Panc1 (cell line): ENCODE measurements around the gene ZNF593OS. TPM values are rescaled to one million over a fixed set of nuclear protein-coding genes. Genes with fewer than 3 reads are reported as not detected.
A peak's percentile ranks its signal among the peaks of the same experiment; 100 is the strongest.

Source experiments
- ATAC-seq: fragments of 200-7000 bp; cut with Tn5 transposase; 2 replicates; pipeline ENCODE4 v1.9.1; 2020; ENCODE audit warnings: mild to moderate bottlenecking, moderate library complexity
- BruUV-seq: library from RNA; stranded (reverse); fragments of 400-500 nt; replicated peaks from 2 replicates; lab custom pipeline; 2021; lab: Mats Ljungman, UMichigan
- CTCF ChIA-PET: fragments of 300-600 bp; sonication (Branson Sonifier 250); formaldehyde crosslinking; loops from one replicate; lab custom pipeline; 2022; ENCODE audit warnings: antibody characterized with exemption; lab: Charles Lee
- POLR2A ChIA-PET: fragments of 300-600 bp; sonication (Branson Sonifier 250); formaldehyde crosslinking; loops from one replicate; lab custom pipeline; 2022; ENCODE audit warnings: antibody characterized with exemption; lab: Charles Lee
- DNase-seq: peaks from one replicate; pipeline ENCODE4 v3.0.0-alpha.2; 2010; ENCODE audit warnings: low read depth, low spot score
- H3K27ac ChIP-seq: 2 replicates; pipeline ENCODE4 v1.5.1; 2011; ENCODE audit warnings: mild to moderate bottlenecking, low read length, inconsistent platforms
- H3K27me3 ChIP-seq: fragments of 200-500 bp; sonication (Bioruptor generic); 2 replicates; pipeline ENCODE4 v1.6.0; 2014; ENCODE audit warnings: low read length, inconsistent platforms; ENCODE audit not compliant: control insufficient read depth, insufficient read depth
- H3K36me3 ChIP-seq: fragments of 200-500 bp; sonication (Bioruptor generic); 2 replicates; pipeline ENCODE4 v1.5.1; 2014; ENCODE audit warnings: inconsistent platforms, mild to moderate bottlenecking, low read length, moderate library complexity; ENCODE audit not compliant: control insufficient read depth, insufficient read depth
- H3K4me1 ChIP-seq: 2 replicates; pipeline ENCODE4 v1.5.1; 2011; ENCODE audit warnings: inconsistent platforms, mild to moderate bottlenecking, low read length, moderate library complexity; ENCODE audit not compliant: control insufficient read depth, insufficient read depth
- H3K4me3 ChIP-seq, 2 experiments: 2 replicates each; pipeline ENCODE4 v1.5.1; 2011 to 2012; ENCODE audit warnings: low read depth in 2 of 2, low read length in 2 of 2, mild to moderate bottlenecking in 2 of 2, inconsistent platforms in 1 of 2, moderate library complexity in 1 of 2
- H3K9me3 ChIP-seq: fragments of 200-500 bp; sonication (Bioruptor generic); 2 replicates; pipeline ENCODE4 v1.5.1; 2014; ENCODE audit warnings: low read depth, mild to moderate bottlenecking, inconsistent platforms, low read length, moderate library complexity; ENCODE audit not compliant: control insufficient read depth, insufficient read depth
- POLR2AphosphoS5 ChIP-seq: IDR thresholded peaks from 2 replicates; pipeline ENCODE4 v1.6.1; 2012; ENCODE audit warnings: mild to moderate bottlenecking, low read depth, low read length, moderate library complexity
- SIN3A ChIP-seq: IDR thresholded peaks from 2 replicates; pipeline ENCODE4 v1.6.1; 2012; ENCODE audit warnings: low read depth, mild to moderate bottlenecking, low read length, moderate library complexity, borderline replicate concordance; ENCODE audit not compliant: insufficient read depth
- TCF7L2 ChIP-seq: IDR thresholded peaks from 2 replicates; pipeline ENCODE4 v1.6.1; 2011; ENCODE audit warnings: mild to moderate bottlenecking, low read depth, low read length, inconsistent platforms
- in situ Hi-C: cut with HindIII; loops from 2 replicates; pipeline ENCODE4 v1.10.0; 2016; ENCODE audit warnings: low sequenced_read_pairs, low pct_unique_long_range_greater_than_20kb
- intact Hi-C: fragments of 100-400 bp; cut with micrococcal nuclease; formaldehyde crosslinking; loops from one replicate; pipeline ENCODE4 v1.10.0; 2022; ENCODE audit not compliant: unreplicated experiment
- total RNA-seq: library from RNA; stranded (reverse); gene quantifications from one replicate; pipeline ENCODE4 v1.2.1, GENCODE V29; 2021; ENCODE audit not compliant: unreplicated experiment
- TF ChIP-seq, protein P1 (sequence below): fragments of 450-650 bp; IDR thresholded peaks from 2 replicates; pipeline ENCODE4 v1.5.1; 2017; ENCODE audit warnings: mild to moderate bottlenecking
- TF ChIP-seq, protein P2 (sequence below), 2 experiments: IDR thresholded peaks; 2 replicates each; pipeline ENCODE4 v1.6.1; 2011 to 2012; ENCODE audit warnings: low read depth in 2 of 2, control low read depth in 1 of 2, low read length in 1 of 2, mild to moderate bottlenecking in 1 of 2, moderate library complexity in 1 of 2; ENCODE audit not compliant: insufficient read depth in 1 of 2

ZNF593OS gene
- total RNA-seq, 1 experiment from 2014 or later: not detected

DNA sequence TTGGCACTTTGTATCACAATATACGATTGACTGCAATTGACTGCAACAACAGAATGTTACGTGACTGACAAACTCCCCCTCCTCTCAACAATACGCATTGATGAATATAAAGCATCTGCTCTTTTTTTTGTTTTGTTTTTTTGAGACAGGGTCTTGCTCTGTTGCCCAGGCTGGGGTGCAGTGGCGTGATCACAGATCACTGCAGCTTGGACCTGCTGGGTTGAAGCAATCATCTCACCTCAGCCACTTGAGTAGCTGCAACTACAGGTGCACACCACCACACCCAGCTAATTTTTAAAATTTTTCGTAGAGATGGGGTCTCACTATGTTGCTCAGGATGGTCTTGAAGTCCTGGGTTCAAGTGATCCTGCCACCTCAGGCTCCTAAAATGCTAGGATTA, 41.1 kb upstream of the ZNF593OS start:
- in situ Hi-C loops (no loop called here), intact Hi-C loops (no loop called here)
- no peak overlapping the region for H3K4me3 ChIP-seq
- TF ChIP-seq TCF7L2 (no peak), POLR2AphosphoS5 (no peak)
- no TSS peak for BruUV-seq
- no peaks in the 10 kb centered on the region for H3K36me3 ChIP-seq
- POLR2A ChIA-PET: no interaction called here
- H3K9me3 ChIP-seq: no peaks in the 10 kb centered on the region
- H3K27me3 ChIP-seq: no peaks in the 10 kb centered on the region
- no peak overlapping the region for H3K27ac ChIP-seq
- no peak for DNase-seq
- CTCF ChIA-PET: no interaction called here
- no peaks in the 10 kb centered on the region for H3K4me1 ChIP-seq
- ATAC-seq: no peak

DNA sequence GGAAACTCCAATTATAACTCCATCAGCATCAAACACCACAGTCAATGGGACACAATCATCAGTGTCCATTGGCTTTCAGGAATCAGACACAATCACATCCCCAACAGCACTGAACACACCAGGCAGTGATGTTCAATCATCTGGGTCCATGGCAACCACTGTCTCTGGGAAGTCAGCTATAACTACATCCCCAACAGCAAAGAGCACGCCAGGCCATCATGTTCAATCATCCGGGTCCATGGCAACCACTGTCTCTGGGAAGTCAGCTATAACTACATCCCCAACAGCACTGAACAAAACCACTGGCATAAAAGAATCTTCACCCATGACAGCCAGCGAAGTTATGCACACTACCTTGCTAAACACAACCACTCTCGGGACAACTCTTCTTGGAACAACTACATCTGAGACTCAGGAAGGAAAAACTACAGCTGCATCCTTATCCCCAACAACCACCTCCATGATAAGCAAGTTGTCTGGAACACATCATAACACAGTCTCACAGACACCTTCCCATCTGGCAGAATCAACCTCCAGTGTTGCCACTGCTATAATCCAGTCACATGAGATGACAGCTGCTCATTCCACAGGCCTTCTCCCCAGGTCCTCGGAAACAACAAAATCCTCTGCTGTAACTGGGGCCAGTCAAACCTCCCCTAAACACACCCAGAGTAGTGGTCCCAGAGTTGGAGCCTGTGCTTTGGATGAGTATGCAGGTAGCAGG, 38.7 kb upstream of the ZNF593OS start:
- in situ Hi-C loops (no loop called here), intact Hi-C loops (no loop called here)
- Histone ChIP-seq H3K36me3 (no peaks in the 10 kb centered on the region), H3K4me1 (no peaks in the 10 kb centered on the region), H3K9me3 (no peaks in the 10 kb centered on the region), H3K27me3 (no peaks in the 10 kb centered on the region), H3K27ac (no peak overlapping the region), H3K4me3 (no peak overlapping the region)
- no TSS peak for BruUV-seq
- ChIA-PET POLR2A (no interaction called here), CTCF (no interaction called here)
- TF ChIP-seq TCF7L2 (no peak), SIN3A (no peak), POLR2AphosphoS5 (no peak)
- TF ChIP-seq, protein P1, sequence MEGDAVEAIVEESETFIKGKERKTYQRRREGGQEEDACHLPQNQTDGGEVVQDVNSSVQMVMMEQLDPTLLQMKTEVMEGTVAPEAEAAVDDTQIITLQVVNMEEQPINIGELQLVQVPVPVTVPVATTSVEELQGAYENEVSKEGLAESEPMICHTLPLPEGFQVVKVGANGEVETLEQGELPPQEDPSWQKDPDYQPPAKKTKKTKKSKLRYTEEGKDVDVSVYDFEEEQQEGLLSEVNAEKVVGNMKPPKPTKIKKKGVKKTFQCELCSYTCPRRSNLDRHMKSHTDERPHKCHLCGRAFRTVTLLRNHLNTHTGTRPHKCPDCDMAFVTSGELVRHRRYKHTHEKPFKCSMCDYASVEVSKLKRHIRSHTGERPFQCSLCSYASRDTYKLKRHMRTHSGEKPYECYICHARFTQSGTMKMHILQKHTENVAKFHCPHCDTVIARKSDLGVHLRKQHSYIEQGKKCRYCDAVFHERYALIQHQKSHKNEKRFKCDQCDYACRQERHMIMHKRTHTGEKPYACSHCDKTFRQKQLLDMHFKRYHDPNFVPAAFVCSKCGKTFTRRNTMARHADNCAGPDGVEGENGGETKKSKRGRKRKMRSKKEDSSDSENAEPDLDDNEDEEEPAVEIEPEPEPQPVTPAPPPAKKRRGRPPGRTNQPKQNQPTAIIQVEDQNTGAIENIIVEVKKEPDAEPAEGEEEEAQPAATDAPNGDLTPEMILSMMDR: no peak
- TF ChIP-seq, protein P2, sequence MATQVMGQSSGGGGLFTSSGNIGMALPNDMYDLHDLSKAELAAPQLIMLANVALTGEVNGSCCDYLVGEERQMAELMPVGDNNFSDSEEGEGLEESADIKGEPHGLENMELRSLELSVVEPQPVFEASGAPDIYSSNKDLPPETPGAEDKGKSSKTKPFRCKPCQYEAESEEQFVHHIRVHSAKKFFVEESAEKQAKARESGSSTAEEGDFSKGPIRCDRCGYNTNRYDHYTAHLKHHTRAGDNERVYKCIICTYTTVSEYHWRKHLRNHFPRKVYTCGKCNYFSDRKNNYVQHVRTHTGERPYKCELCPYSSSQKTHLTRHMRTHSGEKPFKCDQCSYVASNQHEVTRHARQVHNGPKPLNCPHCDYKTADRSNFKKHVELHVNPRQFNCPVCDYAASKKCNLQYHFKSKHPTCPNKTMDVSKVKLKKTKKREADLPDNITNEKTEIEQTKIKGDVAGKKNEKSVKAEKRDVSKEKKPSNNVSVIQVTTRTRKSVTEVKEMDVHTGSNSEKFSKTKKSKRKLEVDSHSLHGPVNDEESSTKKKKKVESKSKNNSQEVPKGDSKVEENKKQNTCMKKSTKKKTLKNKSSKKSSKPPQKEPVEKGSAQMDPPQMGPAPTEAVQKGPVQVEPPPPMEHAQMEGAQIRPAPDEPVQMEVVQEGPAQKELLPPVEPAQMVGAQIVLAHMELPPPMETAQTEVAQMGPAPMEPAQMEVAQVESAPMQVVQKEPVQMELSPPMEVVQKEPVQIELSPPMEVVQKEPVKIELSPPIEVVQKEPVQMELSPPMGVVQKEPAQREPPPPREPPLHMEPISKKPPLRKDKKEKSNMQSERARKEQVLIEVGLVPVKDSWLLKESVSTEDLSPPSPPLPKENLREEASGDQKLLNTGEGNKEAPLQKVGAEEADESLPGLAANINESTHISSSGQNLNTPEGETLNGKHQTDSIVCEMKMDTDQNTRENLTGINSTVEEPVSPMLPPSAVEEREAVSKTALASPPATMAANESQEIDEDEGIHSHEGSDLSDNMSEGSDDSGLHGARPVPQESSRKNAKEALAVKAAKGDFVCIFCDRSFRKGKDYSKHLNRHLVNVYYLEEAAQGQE (IDR thresholded peaks at IDR 0.05; ENCODE audit: insufficient read depth in 1 of 2, low read depth in 2 of 2, low read length in 1 of 2): no peak
- ATAC-seq: peak; percentile 42; the same call in 1 of the 2 replicates
- no peak for DNase-seq

DNA sequence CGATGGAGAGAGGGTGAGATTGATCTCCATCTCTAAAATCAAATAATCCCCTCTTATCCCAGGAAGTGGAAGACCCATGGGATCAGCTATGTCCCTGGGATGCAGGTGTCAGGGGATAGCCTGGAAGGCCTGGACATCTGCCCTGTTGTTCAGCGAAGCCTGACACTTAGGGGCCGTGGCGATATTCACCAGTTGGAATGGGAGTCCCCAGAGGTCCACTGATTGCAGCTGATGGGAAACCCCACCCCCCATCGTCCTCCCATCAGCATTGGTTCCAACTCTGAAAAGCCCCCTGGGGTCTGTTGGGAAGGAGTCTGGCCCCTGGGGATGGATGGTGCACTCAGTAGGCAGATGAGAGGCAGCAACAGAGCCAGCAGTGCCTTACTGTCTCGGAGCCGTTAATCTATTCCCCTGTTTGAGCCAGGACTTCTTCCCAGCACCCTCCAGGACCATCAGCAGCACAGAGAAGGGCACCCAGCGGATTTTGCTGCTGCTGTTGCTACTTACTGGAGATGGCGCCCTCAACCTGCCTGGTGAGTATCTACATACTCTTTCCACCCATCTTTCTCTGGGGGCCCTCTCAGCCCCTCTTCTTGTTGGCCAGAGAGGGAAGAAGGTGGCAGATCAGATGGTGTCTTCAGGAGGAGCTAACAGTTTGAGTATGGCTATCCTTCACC, 32.1 kb upstream of the ZNF593OS start:
- POLR2A ChIA-PET: no interaction called here
- H3K4me1 ChIP-seq: no peaks in the 10 kb centered on the region
- no peaks in the 10 kb centered on the region for H3K27me3 ChIP-seq
- DNase-seq (no peak), ATAC-seq (no peak)
- no peaks in the 10 kb centered on the region for H3K36me3 ChIP-seq
- CTCF ChIA-PET: no interaction called here
- intact Hi-C loops: no loop called here
- in situ Hi-C loops: no loop called here
- no peaks in the 10 kb centered on the region for H3K9me3 ChIP-seq
- BruUV-seq: no TSS peak
- H3K27ac ChIP-seq: no peak overlapping the region
- TF ChIP-seq SIN3A: no peak
- no peak overlapping the region for H3K4me3 ChIP-seq
